Epithelial cell of esophagus (primary cell): Measurements from ENCODE around the gene FAM161A.

Source experiments
- DNase-seq: peaks from one replicate; pipeline ENCODE4 v3.0.0; 2010; ENCODE audit warnings: low read depth
- H3K4me3 ChIP-seq: 2 replicates; pipeline ENCODE4 v1.5.1; 2011; ENCODE audit warnings: mild to moderate bottlenecking, low read length, control low read depth
- CTCF ChIP-seq: IDR thresholded peaks from 2 replicates; pipeline ENCODE4 v1.5.1; 2011; ENCODE audit warnings: low read depth, mild to moderate bottlenecking, low read length, control low read depth, inconsistent platforms; ENCODE audit not compliant: insufficient read depth; ENCODE audit errors: missing control alignments

FAM161A gene

GRCh38 chr2:61853847-61854563 is at the start of gene FAM161A:
Gene FAM161A, minus strand, starts transcription at chr2:61854060. Its CDS starts 19 bp downstream, at chr2:61854041.
- TF ChIP-seq CTCF: no peak
- peak; percentile 81 for DNase-seq
- H3K4me3 ChIP-seq: peak within 1 kb of the TSS; percentile 82

GRCh38 chr2:61900281-61900680 is 46.4 kb upstream of the FAM161A start:
- TF ChIP-seq CTCF: no peak
- DNase-seq: no peak
- H3K4me3 ChIP-seq: no peak overlapping the region

- peak; percentile 44 for DNase-seq
- peak; percentile 65 for TF ChIP-seq CTCF
Observed at GRCh38 chr2:61898810-61899209, 45.0 kb upstream of the FAM161A start.

GRCh38 chr2:61888267-61889055 is 34.6 kb upstream of the FAM161A start, which contains the start of gene CCT4:
Gene CCT4, minus strand, starts transcription at chr2:61888656. Its CDS starts 149 bp downstream, at chr2:61888507.
- H3K4me3 ChIP-seq: peak within 1 kb of the TSS; percentile 96
- TF ChIP-seq CTCF: no peak
- peak; percentile 82 for DNase-seq

More at GRCh38 chr2:61898810-61899209, 45.0 kb upstream of the FAM161A start:
- H3K4me3 ChIP-seq: no peak overlapping the region

- peak; percentile 53 for DNase-seq
- no peak for TF ChIP-seq CTCF
- H3K4me3 ChIP-seq: peak overlapping the region; percentile 96
Observed at GRCh38 chr2:61887717-61888266, 33.9 kb upstream of the FAM161A start.

GRCh38 chr2:61885896-61886603 is 32.2 kb upstream of the FAM161A start:
- no peak for TF ChIP-seq CTCF
- peak overlapping the region; percentile 1 for H3K4me3 ChIP-seq
- no peak for DNase-seq
